ENCODE measurements around the gene ARHGEF3. TPM values are rescaled to one million over a fixed set of nuclear protein-coding genes. Genes with fewer than 3 reads are reported as not detected.

Gene ARHGEF3
- total and polyA plus RNA-seq, 4 experiments from 2014 or later, result 120 to 160 (median 126) TPM

GRCh38 chr3:56704706-56705105 lies 97.0 kb downstream of the ARHGEF3 start:
- CTCF ChIA-PET (ENCODE audit: partially characterized antibody), result interaction anchor here (0.7 to 10.6 kb wide), 22 partner anchors 8 to 291 kb away, joined by 3 to 321 read pairs (median 4); partner anchors contain the start of gene ARHGEF3
- no peak overlapping the region for H3K27ac ChIP-seq (ENCODE audit: low read depth, low read length)
- DNase-seq, result no peak

GRCh38 chr3:56702490-56703315 lies 99.0 kb downstream of the ARHGEF3 start:
- POLR2A ChIA-PET (ENCODE audit: partially characterized antibody), result interaction anchor here (0.6 to 5.1 kb wide), 13 partner anchors 10 to 288 kb away, joined by 3 to 84 read pairs (median 4); partner anchors contain the start of genes ARHGEF3 and TASOR
- Mint-ChIP-seq H3K36me3 (no peaks in the 10 kb centered on the region), H3K4me1 (peaks cover 11 to 21% (median 13%) of the 10 kb centered on the region in 4 donors), H3K27me3 (no peaks in the 10 kb centered on the region), H3K27ac (peak overlapping the region in 3 of 7 donors; percentile 15 to 42 (median 32)), H3K4me3 (no peak overlapping the region), H3K9me3 (no peaks in the 10 kb centered on the region)
- DNase-seq, result peak; percentile 57 to 70 (median 66)
- CTCF ChIA-PET (ENCODE audit: partially characterized antibody), result interaction anchor here (0.6 to 10.6 kb wide), 30 partner anchors 8 to 293 kb away, joined by 3 to 321 read pairs (median 5); partner anchors contain the start of genes ARHGEF3 and TASOR
- Histone ChIP-seq H3K27ac (ENCODE audit: low read depth, low read length) (no peak overlapping the region), H3K9me3 (ENCODE audit: control insufficient read depth in 1 of 2, low read length in 2 of 2) (no peaks in the 10 kb centered on the region), H3K4me3 (ENCODE audit: low read length in 2 of 2) (no peak overlapping the region), H3K36me3 (ENCODE audit: insufficient read depth, low read length) (no peaks in the 10 kb centered on the region), H3K27me3 (ENCODE audit: insufficient read depth, low read length) (no peaks in the 10 kb centered on the region), H3K4me1 (ENCODE audit: insufficient read depth, low read length) (peaks cover 16% of the 10 kb centered on the region)
- intact Hi-C loops (cut with micrococcal nuclease), result loop anchor here (1.0 to 5.0 kb wide), 4 partner anchors 97 to 400 kb away; no protein-coding TSS in a partner anchor

More at GRCh38 chr3:56704706-56705105, 97.0 kb downstream of the ARHGEF3 start:
- no peaks in the 10 kb centered on the region for H3K36me3 Mint-ChIP-seq
- POLR2A ChIA-PET (ENCODE audit: partially characterized antibody), result interaction anchor here (0.9 to 5.1 kb wide), 12 partner anchors 12 to 284 kb away, joined by 3 to 84 read pairs (median 4); partner anchors contain the start of genes ARHGEF3 and TASOR
- peaks cover 11 to 21% (median 13%) of the 10 kb centered on the region in 4 donors for H3K4me1 Mint-ChIP-seq
- peak overlapping the region in 5 of 8 donors; percentile 0 to 33 (median 4) for H3K4me3 Mint-ChIP-seq
- intact Hi-C loops (cut with micrococcal nuclease), result loop anchor here (5.0 kb wide), 1 partner anchor 398 kb away; no protein-coding TSS in a partner anchor
- no peaks in the 10 kb centered on the region for H3K9me3 ChIP-seq (ENCODE audit: control insufficient read depth in 1 of 2, low read length in 2 of 2)
- H3K4me1 ChIP-seq (ENCODE audit: insufficient read depth, low read length), result peaks cover 16% of the 10 kb centered on the region
- H3K27me3 ChIP-seq (ENCODE audit: insufficient read depth, low read length), result no peaks in the 10 kb centered on the region
- no peaks in the 10 kb centered on the region for H3K9me3 Mint-ChIP-seq
- H3K36me3 ChIP-seq (ENCODE audit: insufficient read depth, low read length), result no peaks in the 10 kb centered on the region
- no peaks in the 10 kb centered on the region for H3K27me3 Mint-ChIP-seq
- no peak overlapping the region for H3K4me3 ChIP-seq (ENCODE audit: low read length in 2 of 2)
- peak overlapping the region in 4 of 7 donors; percentile 13 to 57 (median 32) for H3K27ac Mint-ChIP-seq

GRCh38 chr3:56700151-56700550 lies 101.6 kb downstream of the ARHGEF3 start:
- no peak overlapping the region for H3K4me3 Mint-ChIP-seq
- intact Hi-C loops (cut with micrococcal nuclease), result loop anchor here (5.0 kb wide), 1 partner anchor 402 kb away; no protein-coding TSS in a partner anchor
- Histone ChIP-seq H3K9me3 (ENCODE audit: control insufficient read depth in 1 of 2, low read length in 2 of 2) (no peaks in the 10 kb centered on the region), H3K27me3 (ENCODE audit: insufficient read depth, low read length) (no peaks in the 10 kb centered on the region), H3K36me3 (ENCODE audit: insufficient read depth, low read length) (no peaks in the 10 kb centered on the region), H3K27ac (ENCODE audit: low read depth, low read length) (no peak overlapping the region), H3K4me1 (ENCODE audit: insufficient read depth, low read length) (peaks cover 25% of the 10 kb centered on the region), H3K4me3 (ENCODE audit: low read length in 2 of 2) (no peak overlapping the region)
- peak overlapping the region in 2 of 7 donors; percentile 9 to 76 for H3K27ac Mint-ChIP-seq
- peaks cover 21 to 32% (median 26%) of the 10 kb centered on the region in 4 donors for H3K4me1 Mint-ChIP-seq
- ChIA-PET POLR2A (ENCODE audit: partially characterized antibody) (interaction anchor here (0.8 to 1.2 kb wide), 3 partner anchors 102 to 289 kb away, joined by 3 read pairs; partner anchors contain the start of genes ARHGEF3 and CCDC66), CTCF (ENCODE audit: partially characterized antibody) (interaction anchor here (0.7 to 10.6 kb wide), 6 partner anchors 22 to 296 kb away, joined by 3 to 321 read pairs (median 32); partner anchors contain the start of gene ARHGEF3)
- no peaks in the 10 kb centered on the region for H3K9me3 Mint-ChIP-seq
- H3K27me3 Mint-ChIP-seq, result no peaks in the 10 kb centered on the region
- H3K36me3 Mint-ChIP-seq, result no peaks in the 10 kb centered on the region
- no peak for DNase-seq

DNA sequence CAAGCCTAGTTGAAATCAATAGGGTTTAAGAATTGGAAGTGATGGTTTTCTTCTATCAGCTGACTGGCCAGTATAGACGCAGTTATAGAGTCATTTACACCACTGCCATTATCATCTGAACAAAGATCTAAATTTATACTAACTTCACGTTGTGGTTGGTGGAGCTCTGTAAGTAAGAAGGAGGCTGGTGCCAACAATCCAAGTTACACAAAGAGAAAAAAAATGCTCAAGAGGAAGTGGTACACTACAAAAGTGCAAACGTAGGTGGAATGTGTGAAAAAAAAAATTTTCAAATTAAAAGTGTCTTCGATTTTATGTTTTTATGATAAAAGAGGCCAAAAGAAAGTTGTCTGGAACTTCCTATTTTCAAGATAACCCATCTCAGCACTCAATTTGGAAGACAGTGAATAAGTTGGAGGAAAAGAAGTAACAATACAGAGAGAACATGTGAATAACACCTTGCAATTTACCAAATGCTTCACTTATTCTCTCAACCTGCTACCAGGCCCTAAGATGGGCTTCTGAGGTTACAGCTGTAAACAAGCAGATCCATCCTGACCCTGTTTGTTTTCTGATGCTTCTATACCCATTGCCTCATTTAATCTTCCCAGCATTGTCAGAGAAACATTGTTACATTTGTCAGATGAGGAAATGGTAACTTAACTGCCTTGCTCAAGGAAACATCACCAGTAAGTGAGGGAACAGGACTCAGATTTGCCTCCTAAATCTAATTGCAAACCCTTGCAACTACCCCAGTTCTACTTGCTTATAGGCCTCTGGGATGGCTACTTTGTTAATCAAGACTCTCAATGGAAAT lies 106.7 kb downstream of the ARHGEF3 start:
- no peaks in the 10 kb centered on the region for H3K9me3 Mint-ChIP-seq
- no peaks in the 10 kb centered on the region for H3K27me3 ChIP-seq (ENCODE audit: insufficient read depth, low read length)
- no peaks in the 10 kb centered on the region for H3K36me3 ChIP-seq (ENCODE audit: insufficient read depth, low read length)
- no peak overlapping the region for H3K4me3 ChIP-seq (ENCODE audit: low read length in 2 of 2)
- no peaks in the 10 kb centered on the region for H3K27me3 Mint-ChIP-seq
- peak overlapping the region; percentile 66 to 91 (median 73) for H3K27ac Mint-ChIP-seq
- H3K4me1 ChIP-seq (ENCODE audit: insufficient read depth, low read length), result peaks cover 38% of the 10 kb centered on the region
- intact Hi-C loops (cut with micrococcal nuclease), result no loop called here
- CTCF ChIA-PET (ENCODE audit: partially characterized antibody), result interaction anchor here (0.8 to 6.0 kb wide), 9 partner anchors 8 to 303 kb away, joined by 3 to 35 read pairs (median 4); partner anchors contain the start of gene ARHGEF3
- peak overlapping the region; percentile 38 to 74 (median 52) for H3K4me3 Mint-ChIP-seq
- POLR2A ChIA-PET (ENCODE audit: partially characterized antibody), result interaction anchor here (0.6 to 6.8 kb wide), 14 partner anchors 9 to 533 kb away, joined by 3 to 113 read pairs (median 4); partner anchors contain the start of genes APPL1, ARHGEF3, CCDC66 and TASOR
- peak in 4 of 5 donors; percentile 43 to 57 (median 54) for DNase-seq
- H3K9me3 ChIP-seq (ENCODE audit: control insufficient read depth in 1 of 2, low read length in 2 of 2), result no peaks in the 10 kb centered on the region
- H3K36me3 Mint-ChIP-seq, result no peaks in the 10 kb centered on the region
- H3K4me1 Mint-ChIP-seq, result peaks cover 36 to 46% (median 41%) of the 10 kb centered on the region in 4 donors
- peak overlapping the region; percentile 41 for H3K27ac ChIP-seq (ENCODE audit: low read depth, low read length)

DNA sequence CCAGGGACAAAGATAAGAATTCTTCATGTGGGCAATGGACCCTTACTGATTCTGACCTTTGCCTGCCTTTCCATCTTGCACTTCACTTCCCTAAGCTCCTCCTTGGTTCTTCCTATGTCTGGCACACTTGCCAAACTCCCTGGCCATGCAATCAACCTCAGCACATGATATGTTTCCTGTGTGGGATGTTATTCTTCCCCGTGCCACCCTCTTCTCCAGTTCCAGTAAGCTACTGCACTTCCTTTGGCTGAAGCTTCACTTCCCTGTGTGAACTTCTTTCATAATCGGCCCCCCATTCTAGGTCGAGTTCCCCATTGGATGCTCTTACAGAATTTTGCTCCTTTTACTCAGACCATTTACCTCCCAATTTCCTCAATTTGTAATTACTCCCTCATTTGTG lies 108.0 kb downstream of the ARHGEF3 start:
- H3K27me3 ChIP-seq (ENCODE audit: insufficient read depth, low read length), result no peaks in the 10 kb centered on the region
- Mint-ChIP-seq H3K27ac (peak overlapping the region in 6 of 7 donors; percentile 3 to 86 (median 70)), H3K9me3 (no peaks in the 10 kb centered on the region), H3K36me3 (no peaks in the 10 kb centered on the region), H3K4me3 (peak overlapping the region in 7 of 8 donors; percentile 37 to 86 (median 80)), H3K4me1 (peaks cover 36 to 46% (median 41%) of the 10 kb centered on the region in 4 donors), H3K27me3 (no peaks in the 10 kb centered on the region)
- intact Hi-C loops (cut with micrococcal nuclease), result loop anchor here (1.0 kb wide), 1 partner anchor 136 kb away; the partner anchor contains the start of gene CCDC66
- no peaks in the 10 kb centered on the region for H3K9me3 ChIP-seq (ENCODE audit: control insufficient read depth in 1 of 2, low read length in 2 of 2)
- DNase-seq, result no peak
- no peak overlapping the region for H3K27ac ChIP-seq (ENCODE audit: low read depth, low read length)
- ChIA-PET POLR2A (ENCODE audit: partially characterized antibody) (interaction anchor here (0.9 to 6.8 kb wide), 6 partner anchors 8 to 107 kb away, joined by 3 to 113 read pairs (median 8); partner anchors contain the start of genes ARHGEF3 and TASOR), CTCF (ENCODE audit: partially characterized antibody) (interaction anchor here (1.1 to 6.0 kb wide), 4 partner anchors 9 to 295 kb away, joined by 3 to 35 read pairs (median 4); partner anchors contain the start of gene ARHGEF3)
- H3K4me1 ChIP-seq (ENCODE audit: insufficient read depth, low read length), result peaks cover 38% of the 10 kb centered on the region
- no peaks in the 10 kb centered on the region for H3K36me3 ChIP-seq (ENCODE audit: insufficient read depth, low read length)
- H3K4me3 ChIP-seq (ENCODE audit: low read length in 2 of 2), result no peak overlapping the region
